GM20000 (cell line): ENCODE results near the gene DHX8.
"Not testable (repeated sequence)": the region's sequence is repeated elsewhere in the genome, so short reads cannot be mapped to it uniquely, and the experiment has no call there.

Experiments
- DNase-seq: peaks from one replicate; pipeline ENCODE4 v3.0.0; 2012; ENCODE audit warnings: low spot score
- TF ChIP-seq, protein P1 (sequence below): IDR thresholded peaks from 2 replicates; pipeline ENCODE4 v1.5.1; 2012; ENCODE audit warnings: mild to moderate bottlenecking, control low read depth; ENCODE audit errors: extremely low read depth, missing control alignments

DHX8 gene

DNA sequence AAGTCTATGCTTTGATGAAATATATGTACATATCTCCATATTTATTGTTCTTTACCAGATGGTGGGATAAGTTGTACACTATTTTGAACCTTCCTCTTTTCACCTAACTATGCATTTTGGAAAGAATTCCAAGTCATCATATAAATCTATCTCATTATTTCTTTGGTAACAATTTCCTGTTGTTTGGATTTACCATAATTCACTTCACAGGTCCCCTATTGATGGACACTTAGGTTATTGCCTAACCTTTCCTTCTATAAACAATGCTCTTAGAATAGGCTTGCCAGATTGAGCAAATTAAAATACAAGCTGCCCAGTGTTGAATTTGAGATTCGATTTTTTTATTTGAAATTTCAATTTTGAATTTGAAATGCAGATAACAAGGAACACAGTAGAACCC is 28.9 kb upstream of the DHX8 start:
- TF ChIP-seq, protein P1, sequence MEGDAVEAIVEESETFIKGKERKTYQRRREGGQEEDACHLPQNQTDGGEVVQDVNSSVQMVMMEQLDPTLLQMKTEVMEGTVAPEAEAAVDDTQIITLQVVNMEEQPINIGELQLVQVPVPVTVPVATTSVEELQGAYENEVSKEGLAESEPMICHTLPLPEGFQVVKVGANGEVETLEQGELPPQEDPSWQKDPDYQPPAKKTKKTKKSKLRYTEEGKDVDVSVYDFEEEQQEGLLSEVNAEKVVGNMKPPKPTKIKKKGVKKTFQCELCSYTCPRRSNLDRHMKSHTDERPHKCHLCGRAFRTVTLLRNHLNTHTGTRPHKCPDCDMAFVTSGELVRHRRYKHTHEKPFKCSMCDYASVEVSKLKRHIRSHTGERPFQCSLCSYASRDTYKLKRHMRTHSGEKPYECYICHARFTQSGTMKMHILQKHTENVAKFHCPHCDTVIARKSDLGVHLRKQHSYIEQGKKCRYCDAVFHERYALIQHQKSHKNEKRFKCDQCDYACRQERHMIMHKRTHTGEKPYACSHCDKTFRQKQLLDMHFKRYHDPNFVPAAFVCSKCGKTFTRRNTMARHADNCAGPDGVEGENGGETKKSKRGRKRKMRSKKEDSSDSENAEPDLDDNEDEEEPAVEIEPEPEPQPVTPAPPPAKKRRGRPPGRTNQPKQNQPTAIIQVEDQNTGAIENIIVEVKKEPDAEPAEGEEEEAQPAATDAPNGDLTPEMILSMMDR: no peak
- no peak for DNase-seq

DNA sequence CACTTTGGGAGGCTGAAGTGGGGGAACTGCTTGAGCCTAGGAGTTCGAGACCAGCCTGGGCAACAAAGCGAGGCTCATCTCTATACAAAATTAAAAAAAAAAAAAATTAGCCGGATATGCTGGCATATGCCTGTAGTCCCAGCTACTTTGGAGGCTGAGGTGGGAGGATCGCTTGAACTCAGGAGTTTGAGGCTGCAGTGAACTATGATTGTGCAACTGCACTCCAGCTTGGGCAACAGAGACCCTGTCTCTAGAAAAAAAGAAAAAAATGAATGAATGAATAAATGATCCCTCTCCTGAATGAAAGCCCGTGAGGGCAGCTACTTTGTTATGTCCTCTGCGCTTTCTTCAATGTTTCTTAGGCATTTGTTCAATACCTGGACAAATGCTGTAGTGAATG is 27.7 kb upstream of the DHX8 start:
- TF ChIP-seq, protein P1: no peak

DNA sequence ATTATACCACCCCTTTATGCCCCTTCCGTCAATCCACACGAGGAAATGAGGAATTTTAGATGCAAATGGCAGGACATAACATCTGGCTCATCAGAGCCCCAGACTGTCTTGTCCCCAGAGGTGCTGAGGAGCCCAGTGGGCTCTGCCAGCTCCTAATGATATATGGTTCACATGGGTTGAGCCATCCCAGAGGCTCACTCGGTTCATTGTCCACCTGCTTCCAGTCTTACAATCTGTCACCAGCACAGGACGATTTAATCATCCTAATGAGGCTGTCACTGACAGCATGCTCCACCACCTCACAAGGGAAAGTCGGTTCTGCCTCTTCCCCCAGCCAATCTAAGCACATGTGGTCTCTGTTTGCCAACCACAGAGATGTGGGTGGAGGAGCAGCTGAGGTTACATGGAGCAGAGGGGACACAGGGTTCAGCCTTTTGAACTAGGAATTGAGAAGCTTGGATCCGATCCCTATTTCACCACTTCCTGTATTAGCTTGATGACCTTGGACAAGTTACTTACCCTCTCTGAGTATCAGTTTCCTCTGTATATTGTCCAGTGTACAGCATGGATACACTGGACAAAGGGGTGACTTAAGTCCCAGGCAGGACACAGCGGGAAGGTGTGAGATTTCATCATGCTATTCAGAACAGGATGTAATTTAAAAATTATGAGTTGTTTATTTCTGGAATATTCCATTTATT is 27.0 kb upstream of the DHX8 start:
- TF ChIP-seq, protein P1: no peak

More for the DNA sequence above, 27.7 kb upstream of the DHX8 start:
- DNase-seq: no peak

GRCh38 chr17:43457362-43457692 is 26.4 kb upstream of the DHX8 start:
- TF ChIP-seq, protein P1: no peak
- DNase-seq: no peak

More for the DNA sequence above, 27.0 kb upstream of the DHX8 start:
- DNase-seq: no peak

DNA sequence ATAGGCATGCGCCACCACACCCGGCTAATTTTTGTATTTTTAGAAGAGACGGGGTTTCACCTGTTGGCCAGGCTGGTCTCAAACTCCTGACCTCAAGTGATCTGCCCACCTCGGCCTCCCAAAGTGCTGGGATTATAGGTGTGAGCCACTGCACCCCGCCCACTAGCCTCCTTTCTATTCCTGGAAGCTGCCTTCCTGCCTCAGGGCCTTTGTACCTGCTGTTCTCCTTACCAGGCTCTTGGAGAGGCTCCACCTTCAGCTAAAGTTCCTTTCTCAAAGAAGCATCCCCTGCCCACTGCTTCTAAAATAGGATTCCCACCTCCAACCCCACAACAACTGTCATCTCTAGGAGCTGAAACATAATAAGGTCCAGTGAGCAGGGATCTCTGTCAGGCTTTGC is 23.9 kb upstream of the DHX8 start:
- DNase-seq: not testable (repeated sequence)

DNA sequence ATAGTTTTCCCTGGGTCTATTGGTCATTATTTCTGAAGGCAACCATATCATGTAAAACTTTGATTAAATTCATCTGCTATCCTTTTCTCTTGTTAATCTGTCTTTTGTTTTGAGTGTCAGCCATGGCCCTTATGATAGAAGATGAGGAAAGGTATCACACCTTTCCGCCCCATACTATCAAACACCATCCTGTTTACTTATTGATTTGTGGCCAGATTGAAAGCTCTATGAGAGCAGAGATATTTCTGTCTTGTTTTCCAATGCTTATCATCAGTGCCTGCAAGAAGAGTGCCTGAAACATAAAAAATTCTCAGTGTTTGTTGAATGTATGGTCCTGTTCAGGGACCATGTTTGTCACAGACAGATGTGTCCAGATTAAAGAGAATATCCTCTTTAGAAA is 22.6 kb upstream of the DHX8 start:
- no peak for DNase-seq
- TF ChIP-seq, protein P1: no peak

GRCh38 chr17:43462569-43462968 is 21.2 kb upstream of the DHX8 start:
- not testable (repeated sequence) for DNase-seq

DNA sequence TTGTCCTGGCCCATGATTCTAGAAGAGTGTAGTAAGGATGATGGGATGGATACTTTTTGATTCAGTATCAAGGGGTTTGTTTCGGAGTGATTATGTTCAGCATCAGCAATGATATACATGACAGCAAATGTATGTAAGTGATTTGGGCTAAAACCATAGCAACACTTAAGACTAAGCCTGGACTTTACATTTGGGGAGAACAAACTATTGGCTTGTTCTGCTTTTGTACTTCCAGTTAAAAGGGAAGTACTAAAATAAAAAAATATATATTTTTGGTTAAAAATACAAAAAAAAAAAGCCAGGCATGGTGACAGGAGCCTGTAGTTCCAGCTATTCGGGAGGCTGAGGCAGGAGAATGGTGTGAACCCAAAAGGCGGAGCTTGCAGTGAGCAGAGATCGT is 20.5 kb upstream of the DHX8 start:
- no peak for DNase-seq
- TF ChIP-seq, protein P1: no peak

DNA sequence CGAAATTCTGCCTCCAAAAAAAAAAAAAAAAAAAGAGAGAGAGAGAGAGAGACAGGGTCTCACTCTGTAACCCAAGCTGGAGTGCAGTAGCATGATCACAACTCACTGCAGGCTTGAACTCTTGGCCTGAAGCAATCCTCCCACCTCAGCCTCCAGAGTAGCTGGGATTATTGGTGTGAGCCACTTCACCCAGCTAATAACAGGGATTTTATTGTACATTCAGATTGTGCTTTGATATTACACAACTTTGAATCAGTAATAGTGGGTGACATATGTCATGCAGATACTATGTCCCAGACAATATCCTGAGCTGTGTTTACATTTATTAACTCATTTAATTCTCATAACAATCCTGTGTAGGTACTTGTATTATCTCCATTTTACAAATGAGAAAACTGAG is 19.7 kb upstream of the DHX8 start:
- TF ChIP-seq, protein P1: no peak
- no peak for DNase-seq
